K562 (cell line): ENCODE results near the gene MLH3. TPM values are rescaled to one million over a fixed set of nuclear protein-coding genes. Genes with fewer than 3 reads are reported as not detected.
A peak's percentile ranks its signal among the peaks of the same experiment; 100 is the strongest.

ENCODE experiments used
- CTBP1 ChIP-seq: fragments of 450-650 bp; IDR thresholded peaks from 2 replicates; pipeline ENCODE4 v1.6.1; 2016; ENCODE audit warnings: borderline replicate concordance
- ERF ChIP-seq: fragments of 450-650 bp; formaldehyde crosslinking; IDR thresholded peaks from 2 replicates; pipeline ENCODE4 v1.4.0; 2020; ENCODE audit warnings: mild to moderate bottlenecking, mixed read lengths
- ESRRA ChIP-seq: fragments of 450-650 bp; IDR thresholded peaks from 2 replicates; pipeline ENCODE4 v1.6.1; 2014; ENCODE audit warnings: low read depth, mild to moderate bottlenecking, moderate library complexity, borderline replicate concordance
- FOXA3 ChIP-seq, 2 experiments: fragments of 450-650 bp in 1 of 2; sonication (generic) in 1 of 2; formaldehyde crosslinking; IDR thresholded peaks in 1 of 2; conservative IDR thresholded peaks in 1 of 2; 2 replicates each; pipeline versions ENCODE4 v1.4.0 to v1.8.0; 2020 to 2022; ENCODE audit warnings: mild to moderate bottlenecking in 2 of 2, missing genetic modification reagents in 1 of 2
- FUS ChIP-seq: fragments of 200-400 bp; formaldehyde crosslinking; optimal IDR thresholded peaks from 2 replicates; pipeline ENCODE3; 2017; ENCODE audit warnings: low read depth, low read length
- HMGXB4 ChIP-seq: sonication (generic); formaldehyde crosslinking; IDR thresholded peaks from 2 replicates; pipeline ENCODE4 v1.8.1; 2023; ENCODE audit warnings: mild to moderate bottlenecking, missing genetic modification reagents
- NR2F6 ChIP-seq: fragments of 450-650 bp; formaldehyde crosslinking; IDR thresholded peaks from 2 replicates; pipeline ENCODE4 v1.4.0; 2020; ENCODE audit warnings: mild to moderate bottlenecking
- PKNOX1 ChIP-seq: fragments of 450-650 bp; IDR thresholded peaks from 2 replicates; pipeline ENCODE4 v1.6.1; 2016
- PRPF4 ChIP-seq: fragments of 200-400 bp; formaldehyde crosslinking; IDR thresholded peaks from one replicate; pipeline ENCODE4 v1.6.1; 2017; ENCODE audit warnings: low read length, low read depth, mild to moderate bottlenecking; ENCODE audit not compliant: insufficient read depth, poor library complexity, severe bottlenecking
- SRSF3 ChIP-seq: fragments of 200-400 bp; formaldehyde crosslinking; IDR thresholded peaks from 2 replicates; pipeline ENCODE4 v1.6.1; 2016; ENCODE audit warnings: mild to moderate bottlenecking, low read length, moderate library complexity; ENCODE audit not compliant: insufficient read depth
- TBP ChIP-seq: optimal IDR thresholded peaks from 2 replicates; pipeline ENCODE3; 2011; ENCODE audit warnings: low read depth, low read length, improper control_type of control experiment
- TCF7 ChIP-seq: sonication (generic); IDR thresholded peaks from 2 replicates; pipeline ENCODE4 v1.6.1; 2016; ENCODE audit warnings: antibody characterized with exemption, borderline replicate concordance
- TEAD4 ChIP-seq, 2 experiments: sonication (generic) in 1 of 2; formaldehyde crosslinking in 1 of 2; IDR thresholded peaks; 2 replicates each; pipeline versions ENCODE4 v1.6.1 to v1.8.0; 2012 to 2022; ENCODE audit warnings: borderline replicate concordance in 1 of 2, inconsistent platforms in 1 of 2, low read length in 1 of 2, mild to moderate bottlenecking in 1 of 2, missing genetic modification reagents in 1 of 2
- TRIM25 ChIP-seq: fragments of 450-650 bp; IDR thresholded peaks from 2 replicates; pipeline ENCODE4 v1.7.0; 2016; ENCODE audit warnings: borderline replicate concordance
- TSC22D4 ChIP-seq: fragments of 450-650 bp; IDR thresholded peaks from 2 replicates; pipeline ENCODE4 v1.6.1; 2016; ENCODE audit warnings: missing genetic modification characterization, missing biosample characterization, control low read depth
- U2AF2 ChIP-seq: fragments of 200-400 bp; formaldehyde crosslinking; optimal IDR thresholded peaks from 2 replicates; pipeline ENCODE3; 2017; ENCODE audit warnings: low read depth, mild to moderate bottlenecking, low read length
- ZBTB17 ChIP-seq: fragments of 450-650 bp; formaldehyde crosslinking; IDR thresholded peaks from 2 replicates; pipeline ENCODE4 v1.4.0; 2020; ENCODE audit warnings: mild to moderate bottlenecking
- ZNF668 ChIP-seq: fragments of 250-450 bp; sonication (Bioruptor Pico); IDR thresholded peaks from 2 replicates; pipeline ENCODE4 v1.8.0; 2022; ENCODE audit warnings: mild to moderate bottlenecking, inconsistent platforms
- polyA plus RNA-seq, 8 experiments: library from polyadenylated mRNA; depleted of rRNA in 4 of 8; stranded (reverse) in 5 of 8; unstranded in 3 of 8; fragments of >200 nt; fragmentation: Nextera tagmentation in 2 of 8; fragmentation: Illumina TruSeq in 1 of 8; extraction: Ambion mirVana in 2 of 8; extraction: Trizol in 1 of 8; gene quantifications; 2 replicates each; pipeline versions ENCODE4 v1.2.1 to v1.2.3, GENCODE V29; 2011 to 2014; ENCODE audit warnings: inconsistent platforms in 1 of 8, missing spikeins in 1 of 8
- total RNA-seq, 7 experiments: library from RNA; depleted of rRNA in 6 of 7; stranded (reverse); fragments of >200 nt in 6 of 7; fragmentation: Illumina TruSeq in 2 of 7; extraction: Trizol in 2 of 7; gene quantifications; 2 replicates each; pipeline versions ENCODE4 v1.2.1 to v1.2.3, GENCODE V29; 2011 to 2021; ENCODE audit warnings: low replicate concordance in 1 of 7
- TF ChIP-seq, protein P1 (sequence below): fragments of 450-650 bp; IDR thresholded peaks from 2 replicates; pipeline ENCODE4 v1.6.1; 2017; ENCODE audit warnings: antibody characterized with exemption
- TF ChIP-seq, protein P2 (sequence below), 2 experiments: fragments of 450-650 bp in 1 of 2; sonication (generic) in 1 of 2; formaldehyde crosslinking in 1 of 2; IDR thresholded peaks in 1 of 2; conservative IDR thresholded peaks in 1 of 2; 2 replicates each; pipeline versions ENCODE4 v1.6.1 to v1.8.1; 2016 to 2023; ENCODE audit warnings: mild to moderate bottlenecking in 2 of 2, moderate library complexity in 2 of 2, inconsistent platforms in 1 of 2, missing genetic modification reagents in 1 of 2

MLH3 gene
- total and polyA plus RNA-seq, 9 of the 15 experiments (the other 6 are each of a cell fraction or from before 2014, with no cell fraction given) = 5.9 to 15.3 (median 10.7) TPM

- TF ChIP-seq ERF (CRISPR knock-in tag) = no peak
- no peak for TF ChIP-seq TCF7
- no peak for TF ChIP-seq PRPF4
- TF ChIP-seq U2AF2 = no peak
- no peak for TF ChIP-seq FUS
- TF ChIP-seq TEAD4 (IDR thresholded peaks at IDR 0.05; ENCODE audit: low read length) = no peak
- TF ChIP-seq TEAD4 (CRISPR knock-in tag; IDR thresholded peaks at IDR 0.05; ENCODE audit: borderline replicate concordance) = no peak
- TF ChIP-seq FOXA3 (CRISPR knock-in tag; conservative IDR thresholded peaks at IDR 0.05 in 1 of 2, IDR thresholded peaks at IDR 0.05 in 1 of 2) = no peak
- peak; percentile 61 for TF ChIP-seq CTBP1
- no peak for TF ChIP-seq ZNF668 (CRISPR knock-in tag)
- no peak for TF ChIP-seq TRIM25
- no peak for TF ChIP-seq TSC22D4 (tag)
- TF ChIP-seq HMGXB4 (CRISPR knock-in tag) = no peak
- TF ChIP-seq ZBTB17 (CRISPR knock-in tag) = no peak
- peak; percentile 60 for TF ChIP-seq ESRRA
- peak; percentile 99 for TF ChIP-seq PKNOX1
- TF ChIP-seq NR2F6 (CRISPR knock-in tag) = no peak
- TF ChIP-seq, protein P1, sequence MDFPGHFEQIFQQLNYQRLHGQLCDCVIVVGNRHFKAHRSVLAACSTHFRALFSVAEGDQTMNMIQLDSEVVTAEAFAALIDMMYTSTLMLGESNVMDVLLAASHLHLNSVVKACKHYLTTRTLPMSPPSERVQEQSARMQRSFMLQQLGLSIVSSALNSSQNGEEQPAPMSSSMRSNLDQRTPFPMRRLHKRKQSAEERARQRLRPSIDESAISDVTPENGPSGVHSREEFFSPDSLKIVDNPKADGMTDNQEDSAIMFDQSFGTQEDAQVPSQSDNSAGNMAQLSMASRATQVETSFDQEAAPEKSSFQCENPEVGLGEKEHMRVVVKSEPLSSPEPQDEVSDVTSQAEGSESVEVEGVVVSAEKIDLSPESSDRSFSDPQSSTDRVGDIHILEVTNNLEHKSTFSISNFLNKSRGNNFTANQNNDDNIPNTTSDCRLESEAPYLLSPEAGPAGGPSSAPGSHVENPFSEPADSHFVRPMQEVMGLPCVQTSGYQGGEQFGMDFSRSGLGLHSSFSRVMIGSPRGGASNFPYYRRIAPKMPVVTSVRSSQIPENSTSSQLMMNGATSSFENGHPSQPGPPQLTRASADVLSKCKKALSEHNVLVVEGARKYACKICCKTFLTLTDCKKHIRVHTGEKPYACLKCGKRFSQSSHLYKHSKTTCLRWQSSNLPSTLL = no peak
- no peak for TF ChIP-seq SRSF3
- TF ChIP-seq, protein P2, sequence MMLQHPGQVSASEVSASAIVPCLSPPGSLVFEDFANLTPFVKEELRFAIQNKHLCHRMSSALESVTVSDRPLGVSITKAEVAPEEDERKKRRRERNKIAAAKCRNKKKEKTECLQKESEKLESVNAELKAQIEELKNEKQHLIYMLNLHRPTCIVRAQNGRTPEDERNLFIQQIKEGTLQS (IDR thresholded peaks at IDR 0.05) = no peak
- TF ChIP-seq, protein P2 (CRISPR knock-in tag; conservative IDR thresholded peaks at IDR 0.05) = no peak
- no peak for TF ChIP-seq TBP
These were observed 12.4 kb upstream of the MLH3 start, which contains the start of gene ACYP1 (continued) for GRCh38 chr14:75063491-75064204.
